HCT116 (cell line): ENCODE measurements around the gene SP3. TPM values are rescaled to one million over a fixed set of nuclear protein-coding genes. Genes with fewer than 3 reads are reported as not detected.

Experiments
- ATAC-seq: fragments of 200-7000 bp; cut with Tn5 transposase; 2 replicates; pipeline ENCODE4 v1.9.1; 2020; ENCODE audit warnings: mild to moderate bottlenecking, moderate library complexity
- BruUV-seq: library from RNA; stranded (reverse); fragments of 400-500 nt; replicated peaks from 2 replicates; lab custom pipeline; 2021; lab: Mats Ljungman, UMichigan
- CTCF ChIA-PET: fragments of 300-600 bp; sonication (Branson Sonifier 250); formaldehyde crosslinking; loops from one replicate; lab custom pipeline; 2021; ENCODE audit warnings: antibody characterized with exemption; lab: Charles Lee
- POLR2A ChIA-PET: fragments of 300-600, 350-600 bp; sonication (Branson Sonifier 250); formaldehyde crosslinking; loops from one replicate; lab custom pipeline; 2021; ENCODE audit warnings: antibody characterized with exemption; lab: Charles Lee
- RAD21 ChIA-PET, 2 experiments: fragments of 300-600 bp; sonication (Branson Sonifier 250); formaldehyde crosslinking; loops; one replicate each; lab custom pipeline; 2023; ENCODE audit warnings: low total read pairs in 2 of 2; ENCODE audit not compliant: uncharacterized antibody in 2 of 2, unreplicated experiment in 2 of 2, low non-redundant PET in 1 of 2; lab: Charles Lee
- DNase-seq: peaks from one replicate; pipeline ENCODE4 v3.0.0-alpha.2; 2010; ENCODE audit warnings: low read depth, low spot score
- H2AFZ ChIP-seq: fragments of 200-600 bp; shearing (Covaris generic), sonication (generic); 2 replicates; pipeline ENCODE4 v1.6.1; 2017; ENCODE audit warnings: low read depth, mixed run types, mixed read lengths, antibody characterized with exemption, low read length; ENCODE audit not compliant: poor library complexity, severe bottlenecking
- H3K27ac ChIP-seq: 2 replicates; pipeline ENCODE4 v1.5.1; 2012; ENCODE audit warnings: low read depth, low read length
- H3K27me3 ChIP-seq: fragments of 200-600 bp; sonication (generic); 2 replicates; pipeline ENCODE4 v1.6.1; 2016; ENCODE audit warnings: mixed run types, low read length, mixed read lengths; ENCODE audit not compliant: insufficient read depth
- H3K36me3 ChIP-seq, 2 experiments: fragments of 200-500 bp in 1 of 2; fragments of 200-600 bp in 1 of 2; sonication (Bioruptor generic) in 1 of 2; sonication (generic) in 1 of 2; 2 replicates each; pipeline versions ENCODE4 v1.5.1 to v1.6.1; 2014 to 2016; ENCODE audit warnings: low read length in 2 of 2, inconsistent platforms in 1 of 2, mixed read lengths in 1 of 2, mixed run types in 1 of 2; ENCODE audit not compliant: insufficient read depth in 2 of 2, control insufficient read depth in 1 of 2
- H3K4me1 ChIP-seq, 2 experiments: fragments of 200-600 bp in 1 of 2; sonication (generic) in 1 of 2; 2 replicates each; pipeline versions ENCODE4 v1.5.1 to v1.6.1; 2012 to 2017; ENCODE audit warnings: low read length in 2 of 2, inconsistent platforms in 1 of 2, mild to moderate bottlenecking in 1 of 2, mixed read lengths in 1 of 2, mixed run types in 1 of 2, moderate library complexity in 1 of 2; ENCODE audit not compliant: insufficient read depth in 2 of 2, control insufficient read depth in 1 of 2
- H3K4me2 ChIP-seq: fragments of 200-600 bp; sonication (generic); 2 replicates; pipeline ENCODE4 v1.6.1; 2017; ENCODE audit warnings: mixed run types, low read length, mixed read lengths
- H3K4me3 ChIP-seq, 2 experiments: fragments of 200-600 bp in 1 of 2; sonication (generic) in 1 of 2; replicated peaks in 1 of 2; 2 replicates each; pipeline ENCODE4 v1.5.1; 2011 to 2016; ENCODE audit warnings: low read length in 2 of 2, control low read depth in 1 of 2, low read depth in 1 of 2, mild to moderate bottlenecking in 1 of 2, mixed read lengths in 1 of 2, mixed run types in 1 of 2
- H3K79me2 ChIP-seq: fragments of 200-600 bp; sonication (generic); 2 replicates; pipeline ENCODE4 v1.6.1; 2017; ENCODE audit warnings: mild to moderate bottlenecking, mixed run types, low read length, moderate library complexity, mixed read lengths; ENCODE audit not compliant: insufficient read depth
- H3K9ac ChIP-seq: fragments of 200-600 bp; sonication (generic); 2 replicates; pipeline ENCODE4 v1.6.1; 2016; ENCODE audit warnings: low read length, mixed read lengths
- H3K9me2 ChIP-seq: fragments of 200-600 bp; sonication (generic), shearing (Covaris generic); 2 replicates; pipeline ENCODE4 v1.6.1; 2017; ENCODE audit warnings: mixed run types, mild to moderate bottlenecking, moderate library complexity; ENCODE audit not compliant: insufficient read depth
- H3K9me3 ChIP-seq, 2 experiments: fragments of 200-500 bp in 1 of 2; fragments of 200-600 bp in 1 of 2; sonication (Bioruptor generic) in 1 of 2; sonication (generic) in 1 of 2; 2 replicates each; pipeline ENCODE4 v1.6.1; 2014 to 2017; ENCODE audit warnings: low read length in 2 of 2, mixed read lengths in 2 of 2, inconsistent platforms in 1 of 2, low read depth in 1 of 2, mild to moderate bottlenecking in 1 of 2, mixed run types in 1 of 2, moderate library complexity in 1 of 2; ENCODE audit not compliant: control insufficient read depth in 1 of 2, insufficient read depth in 1 of 2
- H4K20me1 ChIP-seq: fragments of 200-600 bp; sonication (generic), shearing (Covaris generic); 2 replicates; pipeline ENCODE4 v1.6.1; 2017; ENCODE audit warnings: mixed run types, mild to moderate bottlenecking, moderate library complexity; ENCODE audit not compliant: insufficient read depth
- CBX3 ChIP-seq: IDR thresholded peaks from 2 replicates; pipeline ENCODE4 v1.6.1; 2012; ENCODE audit warnings: low read depth
- EGR1 ChIP-seq: IDR thresholded peaks from 2 replicates; pipeline ENCODE4 v1.6.1; 2012; ENCODE audit warnings: low read depth
- POLR2A ChIP-seq: IDR thresholded peaks from 2 replicates; pipeline ENCODE4 v1.7.0; 2011; ENCODE audit warnings: borderline replicate concordance; ENCODE audit not compliant: insufficient read depth, insufficient read length; ENCODE audit errors: extremely low read depth
- RAD21 ChIP-seq: IDR thresholded peaks from 2 replicates; pipeline ENCODE4 v1.6.1; 2012; ENCODE audit warnings: low read depth, mild to moderate bottlenecking
- SP1 ChIP-seq: IDR thresholded peaks from 2 replicates; pipeline ENCODE4 v1.6.1; 2012; ENCODE audit warnings: low read depth
- ZFX ChIP-seq: fragments of 450-650 bp; IDR thresholded peaks from 2 replicates; pipeline ENCODE4 v1.6.1; 2017
- ZNF274 ChIP-seq: fragments of 200-500 bp; sonication (Bioruptor generic); IDR thresholded peaks from 2 replicates; pipeline ENCODE4 v1.6.1; 2014; ENCODE audit warnings: mild to moderate bottlenecking, low read depth, low read length, inconsistent platforms
- intact Hi-C: fragments of 100-400 bp; cut with micrococcal nuclease; formaldehyde crosslinking; loops from 2 replicates; pipeline ENCODE4 v1.10.0; 2022
- total RNA-seq: library from RNA; stranded (reverse); gene quantifications from one replicate; pipeline ENCODE4 v1.2.1, GENCODE V29; 2021; ENCODE audit not compliant: unreplicated experiment
- TF ChIP-seq, protein P1 (sequence below), 3 experiments: fragments of 200-600 bp in 1 of 3; sonication (generic) in 1 of 3; IDR thresholded peaks in 2 of 3; conservative IDR thresholded peaks in 1 of 3; 2 replicates each; pipeline ENCODE4 v1.5.1; 2012 to 2017; ENCODE audit warnings: low read depth in 2 of 3, low read length in 2 of 3, antibody characterized with exemption in 1 of 3, borderline replicate concordance in 1 of 3, control low read depth in 1 of 3, mild to moderate bottlenecking in 1 of 3, mixed read lengths in 1 of 3, mixed run types in 1 of 3, moderate library complexity in 1 of 3; ENCODE audit not compliant: insufficient read depth in 1 of 3
- TF ChIP-seq, protein P2 (sequence below): IDR thresholded peaks from 2 replicates; pipeline ENCODE4 v1.6.1; 2012

SP3 gene
- total RNA-seq, 1 experiment from 2014 or later = 98.0 TPM

DNA sequence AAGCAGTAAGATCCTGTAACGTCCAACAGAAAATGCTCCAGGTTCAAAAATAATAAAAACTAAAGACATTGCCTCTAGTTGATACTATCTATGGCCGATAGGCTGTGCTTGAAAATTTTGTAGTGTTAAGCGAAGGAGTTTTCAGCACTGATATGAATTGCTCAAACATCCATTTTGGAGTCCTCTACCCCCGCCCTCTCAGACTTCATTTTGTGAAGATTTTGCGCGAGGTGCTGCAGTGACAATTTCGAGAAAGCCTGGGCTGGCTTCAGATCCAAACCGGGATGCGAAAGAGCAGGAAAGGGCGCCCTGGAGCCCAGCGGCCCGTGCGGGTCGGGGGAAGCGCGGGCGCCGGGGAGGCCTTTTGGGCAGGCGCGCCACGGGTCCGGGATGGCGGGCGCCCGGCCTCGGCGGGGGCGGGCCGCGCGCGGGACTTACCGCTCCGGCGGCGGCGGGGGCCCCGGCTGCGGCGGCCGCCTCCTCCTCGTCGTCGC, 1.8 kb downstream of the SP3 start:
- peaks cover 20 to 36% of the 10 kb centered on the region in 2 experiments; a peak in 3 of 4 replicates for H3K4me1 ChIP-seq
- intact Hi-C loops = loop anchor here (5.0 to 10.0 kb wide), 3 partner anchors 159 to 371 kb away; partner anchors contain the start of genes OLA1 and SP9
- POLR2A ChIA-PET = no interaction called here
- H2AFZ ChIP-seq = no peak overlapping the region
- peak overlapping the region; percentile 72 for H3K4me2 ChIP-seq
- H3K27ac ChIP-seq = peak overlapping the region; percentile 96
- peak overlapping the region; percentile 68 to 81 for H3K4me3 ChIP-seq
- no peaks in the 10 kb centered on the region for H3K9me2 ChIP-seq
- peak; percentile 7 for ATAC-seq
- no peaks in the 10 kb centered on the region for H3K36me3 ChIP-seq
- H3K27me3 ChIP-seq = no peaks in the 10 kb centered on the region
- H3K9me3 ChIP-seq = no peaks in the 10 kb centered on the region
- no peak for DNase-seq
- RAD21 ChIA-PET = no interaction called here
- TF ChIP-seq EGR1 (no peak), RAD21 (no peak), POLR2A (peak; percentile 1), CBX3 (no peak), SP1 (no peak), ZNF274 (no peak), ZFX (peak; percentile 83)
- TF ChIP-seq, protein P1, sequence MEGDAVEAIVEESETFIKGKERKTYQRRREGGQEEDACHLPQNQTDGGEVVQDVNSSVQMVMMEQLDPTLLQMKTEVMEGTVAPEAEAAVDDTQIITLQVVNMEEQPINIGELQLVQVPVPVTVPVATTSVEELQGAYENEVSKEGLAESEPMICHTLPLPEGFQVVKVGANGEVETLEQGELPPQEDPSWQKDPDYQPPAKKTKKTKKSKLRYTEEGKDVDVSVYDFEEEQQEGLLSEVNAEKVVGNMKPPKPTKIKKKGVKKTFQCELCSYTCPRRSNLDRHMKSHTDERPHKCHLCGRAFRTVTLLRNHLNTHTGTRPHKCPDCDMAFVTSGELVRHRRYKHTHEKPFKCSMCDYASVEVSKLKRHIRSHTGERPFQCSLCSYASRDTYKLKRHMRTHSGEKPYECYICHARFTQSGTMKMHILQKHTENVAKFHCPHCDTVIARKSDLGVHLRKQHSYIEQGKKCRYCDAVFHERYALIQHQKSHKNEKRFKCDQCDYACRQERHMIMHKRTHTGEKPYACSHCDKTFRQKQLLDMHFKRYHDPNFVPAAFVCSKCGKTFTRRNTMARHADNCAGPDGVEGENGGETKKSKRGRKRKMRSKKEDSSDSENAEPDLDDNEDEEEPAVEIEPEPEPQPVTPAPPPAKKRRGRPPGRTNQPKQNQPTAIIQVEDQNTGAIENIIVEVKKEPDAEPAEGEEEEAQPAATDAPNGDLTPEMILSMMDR (IDR thresholded peaks at IDR 0.05 in 2 of 3, conservative IDR thresholded peaks at IDR 0.05 in 1 of 3; ENCODE audit: borderline replicate concordance in 1 of 3, insufficient read depth in 1 of 3, low read depth in 2 of 3, low read length in 2 of 3) = peak in 1 of 3 experiments; percentile 21; a peak in 1 of 6 replicates
- TF ChIP-seq, protein P2, sequence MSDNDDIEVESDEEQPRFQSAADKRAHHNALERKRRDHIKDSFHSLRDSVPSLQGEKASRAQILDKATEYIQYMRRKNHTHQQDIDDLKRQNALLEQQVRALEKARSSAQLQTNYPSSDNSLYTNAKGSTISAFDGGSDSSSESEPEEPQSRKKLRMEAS = no peak; the same call in 1 of the 2 replicates
- peaks cover 64% of the 10 kb centered on the region for H3K79me2 ChIP-seq
- CTCF ChIA-PET = no interaction called here
- BruUV-seq = no TSS peak
- peak overlapping the region; percentile 97 for H3K9ac ChIP-seq
- peaks cover 3% of the 10 kb centered on the region; the same call in 1 of the 2 replicates for H4K20me1 ChIP-seq
